Karpas-422 (cell line): ENCODE measurements around the gene GPR26. TPM values are rescaled to one million over a fixed set of nuclear protein-coding genes. Genes with fewer than 3 reads are reported as not detected.

ENCODE experiments used
- DNase-seq: peaks from one replicate; pipeline ENCODE4 v3.0.0-alpha.2; 2015
- H2AFZ ChIP-seq: fragments of 200-600 bp; sonication (generic); 2 replicates; pipeline ENCODE4 v1.6.1; 2014; ENCODE audit warnings: antibody characterized with exemption, low read length, mixed read lengths
- H3K27ac ChIP-seq: fragments of 200-600 bp; sonication (generic); 2 replicates; pipeline ENCODE4 v1.5.1; 2014; ENCODE audit warnings: mild to moderate bottlenecking, low read length, moderate library complexity
- H3K27me3 ChIP-seq: fragments of 200-600 bp; sonication (generic); 2 replicates; pipeline ENCODE4 v1.6.1; 2014; ENCODE audit warnings: low read length, mixed read lengths
- H3K36me3 ChIP-seq: fragments of 200-600 bp; sonication (generic); 2 replicates; pipeline ENCODE4 v1.6.1; 2014; ENCODE audit warnings: low read length, mixed read lengths; ENCODE audit not compliant: insufficient read depth
- H3K4me1 ChIP-seq: fragments of 200-600 bp; sonication (generic); 2 replicates; pipeline ENCODE4 v1.6.1; 2014; ENCODE audit warnings: mild to moderate bottlenecking, low read length, mixed read lengths
- H3K4me2 ChIP-seq: fragments of 200-600 bp; sonication (generic); 2 replicates; pipeline ENCODE4 v1.6.1; 2014; ENCODE audit warnings: low read length, low read depth, mild to moderate bottlenecking; ENCODE audit not compliant: poor library complexity, severe bottlenecking
- H3K4me3 ChIP-seq: fragments of 200-600 bp; sonication (generic); 2 replicates; pipeline ENCODE4 v1.5.1; 2014; ENCODE audit warnings: mild to moderate bottlenecking, antibody characterized with exemption, low read length, mixed read lengths
- H3K79me2 ChIP-seq: fragments of 200-600 bp; sonication (generic); 2 replicates; pipeline ENCODE4 v1.6.1; 2014; ENCODE audit warnings: mild to moderate bottlenecking, low read length, mixed read lengths
- H3K9ac ChIP-seq: fragments of 200-600 bp; sonication (generic); 2 replicates; pipeline ENCODE4 v1.6.0; 2014; ENCODE audit warnings: low read length
- H3K9me2 ChIP-seq: fragments of 200-600 bp; sonication (generic), shearing (Covaris generic); replicated peaks from 2 replicates; pipeline ENCODE4 v1.6.0; 2014; ENCODE audit warnings: mild to moderate bottlenecking, low read length, moderate library complexity; ENCODE audit not compliant: insufficient read depth
- H3K9me3 ChIP-seq: fragments of 300-700, 200-600 bp; sonication (generic); 2 replicates; pipeline ENCODE4 v1.6.1; 2014; ENCODE audit warnings: low read length, mixed read lengths
- H4K20me1 ChIP-seq: fragments of 200-600 bp; sonication (generic); 2 replicates; pipeline ENCODE4 v1.6.1; 2014; ENCODE audit warnings: mild to moderate bottlenecking, antibody characterized with exemption, low read length, low read depth; ENCODE audit not compliant: insufficient read depth
- total RNA-seq: library from RNA; depleted of rRNA; stranded (reverse); fragments of >200 nt; shearing (Covaris generic); gene quantifications from 2 replicates; pipeline ENCODE4 v1.2.3, GENCODE V29; 2014; ENCODE audit warnings: low replicate concordance

GPR26 gene
- total RNA-seq, 1 experiment from 2014 or later: not detected

DNA sequence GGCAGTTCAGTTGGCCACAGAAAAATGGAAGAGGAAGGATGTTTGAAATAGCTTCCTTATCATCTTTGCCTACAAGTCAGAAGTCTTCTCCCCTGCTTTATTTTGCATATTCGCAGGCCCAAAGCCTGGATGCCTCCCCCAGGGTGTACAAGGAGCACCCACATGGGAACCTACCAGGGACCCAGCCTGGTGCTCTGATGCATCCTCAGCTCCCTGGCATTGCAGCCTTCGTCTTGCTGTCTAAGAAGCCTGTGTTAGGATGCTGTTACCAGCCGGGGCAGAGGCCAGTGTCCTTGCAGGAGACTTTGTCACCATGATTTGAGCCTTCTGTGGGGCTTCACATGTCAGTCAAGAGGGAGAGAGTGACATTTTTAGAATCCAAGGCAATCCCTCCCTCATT lies 27.0 kb upstream of the GPR26 start:
- no peak overlapping the region for H3K27ac ChIP-seq
- H3K9me2 ChIP-seq: no peaks in the 10 kb centered on the region
- H3K9ac ChIP-seq: no peak overlapping the region
- H3K79me2 ChIP-seq: no peaks in the 10 kb centered on the region
- no peak overlapping the region for H3K4me2 ChIP-seq
- H3K9me3 ChIP-seq: no peaks in the 10 kb centered on the region
- no peak overlapping the region for H2AFZ ChIP-seq
- no peaks in the 10 kb centered on the region for H3K36me3 ChIP-seq
- DNase-seq: no peak
- H3K4me3 ChIP-seq: no peak overlapping the region
- no peaks in the 10 kb centered on the region for H3K4me1 ChIP-seq
- no peaks in the 10 kb centered on the region for H3K27me3 ChIP-seq
- no peaks in the 10 kb centered on the region for H4K20me1 ChIP-seq

DNA sequence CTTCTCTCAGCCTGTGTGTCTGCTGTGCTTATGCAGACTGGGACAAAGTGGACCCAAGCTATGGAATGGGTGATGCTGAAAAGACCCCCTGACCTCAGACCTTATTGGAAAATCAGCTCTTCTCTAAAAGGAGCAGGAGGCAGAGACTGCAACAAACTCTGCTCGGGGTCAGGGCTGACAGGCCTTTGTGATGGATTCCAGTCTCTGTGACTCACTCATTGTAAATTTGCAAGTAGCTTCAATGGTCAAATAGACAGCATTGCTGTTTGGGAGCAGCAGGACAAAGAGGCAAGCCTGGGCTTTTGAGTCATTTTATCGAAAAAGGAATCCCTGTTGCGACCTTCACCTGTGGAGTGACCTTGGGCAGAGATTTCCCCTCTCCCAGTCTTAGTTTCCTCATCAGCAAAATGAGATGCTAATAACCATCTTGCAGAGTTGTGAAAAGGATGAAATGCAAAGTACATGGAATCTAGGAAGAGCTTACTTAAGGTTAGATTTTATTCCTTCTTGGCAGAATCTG lies 26.1 kb upstream of the GPR26 start:
- H2AFZ ChIP-seq: no peak overlapping the region
- H3K4me3 ChIP-seq: no peak overlapping the region
- H3K4me1 ChIP-seq: no peaks in the 10 kb centered on the region
- H3K9me3 ChIP-seq: no peaks in the 10 kb centered on the region
- no peak overlapping the region for H3K4me2 ChIP-seq
- no peaks in the 10 kb centered on the region for H3K27me3 ChIP-seq
- no peaks in the 10 kb centered on the region for H4K20me1 ChIP-seq
- no peaks in the 10 kb centered on the region for H3K79me2 ChIP-seq
- no peak for DNase-seq
- H3K9me2 ChIP-seq: no peaks in the 10 kb centered on the region
- no peaks in the 10 kb centered on the region for H3K36me3 ChIP-seq
- no peak overlapping the region for H3K9ac ChIP-seq
- no peak overlapping the region for H3K27ac ChIP-seq

DNA sequence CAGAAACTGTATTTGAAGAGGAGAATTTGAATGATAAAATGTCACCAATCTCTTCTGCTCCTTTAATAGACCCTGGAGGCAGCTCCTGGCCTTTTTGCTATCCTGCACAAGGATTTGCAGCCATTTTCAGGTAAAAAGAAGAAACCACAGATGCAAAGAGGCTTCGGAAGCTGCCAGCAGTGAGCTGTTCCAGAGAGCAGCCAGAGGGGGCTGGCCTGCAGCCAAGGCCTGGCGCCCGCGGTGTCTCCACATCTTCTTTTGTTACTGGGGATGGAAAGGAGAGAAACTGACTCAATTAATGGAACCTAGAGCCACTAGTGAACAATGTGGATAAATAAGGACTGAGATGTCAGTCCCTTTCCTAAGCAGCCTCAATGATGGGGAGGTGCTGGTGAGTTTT lies 23.9 kb upstream of the GPR26 start:
- H3K27me3 ChIP-seq: no peaks in the 10 kb centered on the region
- H3K9me2 ChIP-seq: no peaks in the 10 kb centered on the region
- no peaks in the 10 kb centered on the region for H3K79me2 ChIP-seq
- H3K27ac ChIP-seq: no peak overlapping the region
- H3K4me1 ChIP-seq: no peaks in the 10 kb centered on the region
- no peaks in the 10 kb centered on the region for H3K36me3 ChIP-seq
- H4K20me1 ChIP-seq: no peaks in the 10 kb centered on the region
- H2AFZ ChIP-seq: no peak overlapping the region
- no peak overlapping the region for H3K9ac ChIP-seq
- H3K4me3 ChIP-seq: no peak overlapping the region
- DNase-seq: no peak
- no peak overlapping the region for H3K4me2 ChIP-seq
- no peaks in the 10 kb centered on the region for H3K9me3 ChIP-seq

DNA sequence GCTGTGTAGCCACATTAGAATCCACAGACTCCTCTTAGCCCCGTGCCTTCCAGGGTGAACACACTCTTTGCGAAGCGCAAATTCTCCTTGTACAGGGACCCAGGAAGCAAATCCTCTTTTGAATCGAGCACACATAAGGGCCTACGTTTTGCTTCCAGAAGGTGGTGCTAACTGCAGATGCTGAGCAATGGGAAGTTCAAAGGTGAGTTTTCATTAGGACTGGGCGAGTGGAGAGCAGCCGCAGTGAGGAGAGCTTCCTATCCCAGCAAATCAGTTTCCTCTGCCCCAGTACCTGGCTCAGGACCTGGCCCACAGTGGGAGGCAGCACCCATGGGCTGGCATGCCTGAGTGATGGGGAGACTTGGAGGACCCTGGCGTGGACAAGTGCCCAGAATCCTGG lies 23.5 kb upstream of the GPR26 start:
- Histone ChIP-seq H2AFZ (no peak overlapping the region), H3K36me3 (no peaks in the 10 kb centered on the region), H3K9me2 (no peaks in the 10 kb centered on the region), H3K4me2 (no peak overlapping the region), H3K27ac (no peak overlapping the region), H4K20me1 (no peaks in the 10 kb centered on the region), H3K9me3 (no peaks in the 10 kb centered on the region), H3K27me3 (no peaks in the 10 kb centered on the region), H3K4me3 (no peak overlapping the region), H3K4me1 (no peaks in the 10 kb centered on the region), H3K9ac (no peak overlapping the region), H3K79me2 (no peaks in the 10 kb centered on the region)
- DNase-seq: no peak

DNA sequence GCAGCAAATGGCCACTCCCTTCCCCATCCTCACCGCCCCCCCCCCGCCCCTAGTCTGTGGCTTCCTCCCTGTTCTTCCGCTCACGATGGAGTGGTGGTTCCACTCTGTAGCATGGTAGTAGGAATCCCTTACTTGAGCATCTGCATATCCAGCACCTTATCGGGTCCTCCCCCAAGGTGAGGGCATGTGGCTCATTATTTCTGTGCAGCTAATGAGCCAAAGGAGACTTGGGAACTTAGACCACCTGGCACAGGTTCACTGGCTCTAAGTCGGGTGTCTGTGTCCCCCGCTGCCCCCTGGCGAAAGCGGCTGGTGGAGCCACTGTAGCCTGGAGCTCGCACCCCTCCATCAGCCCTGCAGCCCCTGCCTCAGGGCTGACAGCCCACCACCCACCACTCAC lies 22.8 kb upstream of the GPR26 start:
- no peaks in the 10 kb centered on the region for H3K36me3 ChIP-seq
- H3K27ac ChIP-seq: no peak overlapping the region
- H3K9me2 ChIP-seq: no peaks in the 10 kb centered on the region
- no peaks in the 10 kb centered on the region for H3K9me3 ChIP-seq
- H3K4me3 ChIP-seq: no peak overlapping the region
- DNase-seq: no peak
- H4K20me1 ChIP-seq: no peaks in the 10 kb centered on the region
- H3K27me3 ChIP-seq: no peaks in the 10 kb centered on the region
- H2AFZ ChIP-seq: no peak overlapping the region
- H3K9ac ChIP-seq: no peak overlapping the region
- no peaks in the 10 kb centered on the region for H3K79me2 ChIP-seq
- no peak overlapping the region for H3K4me2 ChIP-seq
- H3K4me1 ChIP-seq: no peaks in the 10 kb centered on the region

DNA sequence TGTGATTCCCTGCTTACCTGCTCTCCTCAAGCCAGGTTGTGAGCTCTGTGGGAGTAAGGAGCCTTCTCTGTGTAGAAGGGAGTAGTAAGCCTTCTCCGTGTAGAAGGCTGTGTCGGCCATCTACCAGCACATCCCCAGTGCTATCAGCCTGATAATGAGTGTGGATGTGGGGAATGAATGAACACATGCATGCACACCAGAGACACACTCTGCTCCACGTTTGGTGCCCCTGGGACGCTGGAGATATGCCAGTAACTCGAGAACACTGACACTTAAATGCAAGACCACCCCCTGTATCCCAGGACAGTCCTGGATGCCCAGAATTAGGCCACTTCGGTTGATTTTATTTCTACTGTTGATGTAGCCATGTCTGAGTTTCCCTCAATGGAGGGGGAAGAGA lies 21.1 kb upstream of the GPR26 start:
- no peak for DNase-seq
- H3K9me3 ChIP-seq: no peaks in the 10 kb centered on the region
- H3K79me2 ChIP-seq: no peaks in the 10 kb centered on the region
- H2AFZ ChIP-seq: no peak overlapping the region
- no peak overlapping the region for H3K4me2 ChIP-seq
- H3K36me3 ChIP-seq: no peaks in the 10 kb centered on the region
- no peak overlapping the region for H3K9ac ChIP-seq
- no peaks in the 10 kb centered on the region for H4K20me1 ChIP-seq
- H3K27me3 ChIP-seq: no peaks in the 10 kb centered on the region
- no peak overlapping the region for H3K4me3 ChIP-seq
- H3K9me2 ChIP-seq: no peaks in the 10 kb centered on the region
- H3K4me1 ChIP-seq: no peaks in the 10 kb centered on the region
- no peak overlapping the region for H3K27ac ChIP-seq

DNA sequence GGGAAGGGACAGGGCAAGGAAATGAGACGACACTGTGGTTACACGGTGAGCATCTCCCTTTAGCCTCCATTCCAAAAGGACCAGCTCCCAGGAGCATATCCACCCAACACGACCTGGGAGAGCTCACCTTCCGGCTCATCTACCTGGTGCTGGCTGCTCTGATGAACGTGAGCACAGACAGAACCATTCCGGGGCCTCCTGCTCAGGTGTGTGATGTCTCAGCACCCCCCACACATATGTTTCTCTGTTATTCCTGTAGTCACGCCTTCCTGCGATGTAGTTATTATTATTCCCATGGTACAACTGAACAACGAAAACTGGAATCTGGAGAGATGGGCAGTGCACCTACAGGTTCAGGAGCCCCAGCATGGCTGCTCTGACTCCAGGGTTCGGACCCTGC lies 20.5 kb upstream of the GPR26 start:
- H3K9me2 ChIP-seq: no peaks in the 10 kb centered on the region
- H3K4me2 ChIP-seq: no peak overlapping the region
- H3K27ac ChIP-seq: no peak overlapping the region
- no peak overlapping the region for H2AFZ ChIP-seq
- no peaks in the 10 kb centered on the region for H3K9me3 ChIP-seq
- DNase-seq: no peak
- H3K79me2 ChIP-seq: no peaks in the 10 kb centered on the region
- no peaks in the 10 kb centered on the region for H3K4me1 ChIP-seq
- H3K27me3 ChIP-seq: no peaks in the 10 kb centered on the region
- no peak overlapping the region for H3K4me3 ChIP-seq
- H3K36me3 ChIP-seq: no peaks in the 10 kb centered on the region
- no peaks in the 10 kb centered on the region for H4K20me1 ChIP-seq
- no peak overlapping the region for H3K9ac ChIP-seq

DNA sequence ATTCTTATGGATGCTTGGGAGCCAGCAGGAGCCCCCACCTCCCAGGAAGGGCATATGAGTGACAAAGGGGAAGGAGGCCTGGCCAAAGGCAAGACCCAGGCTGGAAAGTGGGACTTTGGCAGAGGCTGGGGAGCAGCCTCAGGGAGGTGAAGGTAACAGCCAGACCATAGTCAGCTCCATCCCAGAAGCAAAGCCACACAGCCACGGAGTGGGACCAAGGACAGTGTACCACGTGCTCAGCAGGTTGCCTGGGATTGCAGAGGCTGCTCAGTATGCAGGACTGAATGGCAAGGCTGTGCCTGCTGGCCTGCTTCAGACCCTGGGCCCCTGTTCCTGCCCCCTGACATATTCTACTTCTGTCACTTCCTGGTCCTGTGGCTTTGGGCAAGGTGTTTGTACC lies 17.6 kb upstream of the GPR26 start:
- H3K9me3 ChIP-seq: no peaks in the 10 kb centered on the region
- no peak overlapping the region for H3K27ac ChIP-seq
- no peaks in the 10 kb centered on the region for H4K20me1 ChIP-seq
- no peak overlapping the region for H3K9ac ChIP-seq
- no peaks in the 10 kb centered on the region for H3K27me3 ChIP-seq
- H3K4me1 ChIP-seq: no peaks in the 10 kb centered on the region
- no peak for DNase-seq
- H3K79me2 ChIP-seq: no peaks in the 10 kb centered on the region
- H2AFZ ChIP-seq: no peak overlapping the region
- H3K36me3 ChIP-seq: no peaks in the 10 kb centered on the region
- no peak overlapping the region for H3K4me2 ChIP-seq
- H3K9me2 ChIP-seq: no peaks in the 10 kb centered on the region
- no peak overlapping the region for H3K4me3 ChIP-seq

DNA sequence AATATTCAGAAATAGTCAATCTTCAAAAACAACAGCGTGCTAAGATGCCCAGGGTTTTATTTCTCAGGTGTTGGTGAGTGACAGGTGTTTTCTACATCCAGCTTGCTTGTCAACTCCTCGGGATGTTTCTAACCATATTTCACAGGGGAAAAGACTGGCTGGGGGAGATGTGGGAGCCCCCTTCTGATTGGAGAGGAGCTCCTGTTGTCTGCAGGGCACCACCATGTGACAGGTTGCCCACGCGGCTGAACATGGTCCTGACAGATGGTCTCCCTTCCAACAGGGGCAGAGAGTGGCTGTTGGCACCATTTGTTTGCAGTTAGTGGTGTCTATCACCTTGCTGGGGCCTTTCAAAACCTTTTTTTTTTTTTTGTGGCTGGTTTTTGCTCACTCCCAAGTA lies 16.5 kb upstream of the GPR26 start:
- no peaks in the 10 kb centered on the region for H3K9me3 ChIP-seq
- no peak overlapping the region for H3K4me3 ChIP-seq
- H3K9me2 ChIP-seq: no peaks in the 10 kb centered on the region
- no peaks in the 10 kb centered on the region for H3K27me3 ChIP-seq
- no peaks in the 10 kb centered on the region for H3K36me3 ChIP-seq
- H3K79me2 ChIP-seq: no peaks in the 10 kb centered on the region
- H3K4me2 ChIP-seq: no peak overlapping the region
- no peak for DNase-seq
- no peaks in the 10 kb centered on the region for H3K4me1 ChIP-seq
- H3K9ac ChIP-seq: no peak overlapping the region
- H3K27ac ChIP-seq: no peak overlapping the region
- no peaks in the 10 kb centered on the region for H4K20me1 ChIP-seq
- H2AFZ ChIP-seq: no peak overlapping the region
